Renal cortical epithelial cell (primary cell): ENCODE results near the gene CCL22. TPM values are rescaled to one million over a fixed set of nuclear protein-coding genes. Genes with fewer than 3 reads are reported as not detected.
"Not testable (repeated sequence)": the region's sequence is repeated elsewhere in the genome, so short reads cannot be mapped to it uniquely, and the experiment has no call there.

Source experiments
- DNase-seq: peaks from one replicate; pipeline ENCODE4 v3.0.0-alpha.2; 2011; ENCODE audit warnings: low read depth
- total RNA-seq: library from RNA; depleted of rRNA; stranded (reverse); fragments of >200 nt; gene quantifications from 2 replicates; pipeline ENCODE4 v1.2.3, GENCODE V29; 2014

Gene CCL22
- total RNA-seq, 1 donor from 2014 or later: not detected

DNA sequence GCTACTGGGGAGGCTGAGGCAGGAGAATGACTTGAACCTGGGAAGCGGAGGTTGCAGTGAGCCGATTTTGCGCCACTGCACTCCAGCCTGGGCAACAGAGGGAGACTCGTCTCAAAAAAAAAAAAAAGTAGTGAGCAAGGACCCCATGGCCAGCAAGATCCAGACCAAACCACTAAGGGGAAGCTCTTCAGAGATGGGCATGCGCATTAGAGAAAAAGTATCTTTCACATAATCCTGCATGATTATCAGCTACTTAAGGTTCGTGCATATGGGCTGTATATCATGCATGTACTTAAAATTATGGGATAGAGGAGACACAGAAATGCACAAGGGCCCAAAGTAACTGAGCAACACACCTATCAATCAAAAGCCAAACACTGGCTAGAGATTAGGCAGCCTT is 10.7 kb upstream of the CCL22 start:
- no peak for DNase-seq

DNA sequence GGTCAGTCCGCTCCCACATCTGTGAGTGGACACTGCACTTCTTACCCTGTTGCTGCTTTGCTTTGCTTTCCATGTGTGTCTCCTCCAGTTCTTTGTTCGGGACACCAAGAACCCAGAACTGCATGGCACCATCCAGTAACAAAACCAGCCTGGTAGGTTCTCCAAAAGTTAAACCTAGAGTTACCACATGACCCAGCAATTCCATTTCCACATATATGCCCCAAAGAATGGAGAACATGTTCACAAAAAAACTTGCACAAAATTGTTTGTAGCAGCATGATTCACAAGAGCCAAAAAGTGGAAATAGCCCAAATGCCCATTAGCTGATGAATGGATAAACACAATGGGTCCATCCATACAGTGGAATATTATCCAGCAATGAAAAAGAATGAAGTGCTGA is 10.3 kb upstream of the CCL22 start:
- DNase-seq: no peak

DNA sequence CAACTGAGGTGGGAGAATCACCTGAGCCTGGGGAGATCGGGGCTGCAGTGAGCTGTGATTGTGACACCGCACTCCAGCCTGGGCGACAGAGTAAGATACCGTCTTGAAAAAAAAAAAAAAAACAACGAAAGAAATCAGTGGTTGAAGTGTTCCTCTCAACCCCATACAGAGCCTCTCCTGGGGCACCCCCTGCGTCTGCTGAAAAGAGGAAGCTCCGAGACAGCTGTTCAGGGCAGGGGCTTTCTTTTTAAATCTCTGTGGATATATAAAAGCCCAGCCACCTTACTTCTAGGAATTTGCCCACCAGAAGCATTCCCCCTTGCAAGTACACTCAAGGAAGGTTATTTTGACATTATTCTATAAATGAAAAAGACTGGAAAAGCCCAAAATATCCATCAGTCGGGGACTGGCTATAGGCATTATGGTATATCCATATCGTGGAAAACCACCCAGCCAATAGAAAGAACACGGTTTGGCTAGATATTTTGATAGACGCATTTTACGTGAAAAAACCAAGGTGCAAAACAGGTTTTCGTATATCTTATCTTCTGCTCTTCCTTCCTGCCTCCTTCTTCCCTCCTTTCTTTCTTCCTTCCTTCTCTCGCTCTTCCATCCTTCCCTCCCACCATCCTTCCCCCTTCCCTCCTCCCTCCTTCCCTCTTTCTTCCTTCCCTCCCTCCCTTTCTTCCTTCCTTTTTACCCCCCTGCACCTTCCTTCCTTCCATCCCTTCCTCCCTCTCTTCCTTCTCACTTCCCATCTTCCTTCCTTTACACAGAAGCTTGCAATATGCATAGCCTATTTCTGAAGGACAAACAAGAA is 9.2 kb upstream of the CCL22 start:
- DNase-seq: no peak

DNA sequence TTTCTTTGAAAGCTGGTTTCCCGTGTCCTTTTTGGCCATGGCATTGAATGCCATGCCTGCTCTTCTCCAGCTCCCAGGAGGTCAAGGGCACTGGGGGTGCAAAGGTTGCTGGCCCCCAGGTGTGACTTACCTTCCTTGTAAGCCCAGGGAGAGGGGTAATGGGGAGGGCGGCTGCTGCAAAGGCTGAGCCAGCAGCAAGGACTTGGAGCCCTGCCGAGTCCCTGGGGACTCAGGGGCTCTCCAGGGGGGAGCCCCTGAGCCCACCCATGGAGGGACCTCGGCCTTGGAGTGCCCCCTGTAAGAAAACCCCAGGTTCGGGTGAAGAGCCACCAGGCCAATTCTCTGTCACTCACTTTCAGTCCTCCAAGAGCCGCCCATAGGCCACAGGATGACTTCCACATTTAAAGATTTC is 5.9 kb upstream of the CCL22 start:
- no peak for DNase-seq

DNA sequence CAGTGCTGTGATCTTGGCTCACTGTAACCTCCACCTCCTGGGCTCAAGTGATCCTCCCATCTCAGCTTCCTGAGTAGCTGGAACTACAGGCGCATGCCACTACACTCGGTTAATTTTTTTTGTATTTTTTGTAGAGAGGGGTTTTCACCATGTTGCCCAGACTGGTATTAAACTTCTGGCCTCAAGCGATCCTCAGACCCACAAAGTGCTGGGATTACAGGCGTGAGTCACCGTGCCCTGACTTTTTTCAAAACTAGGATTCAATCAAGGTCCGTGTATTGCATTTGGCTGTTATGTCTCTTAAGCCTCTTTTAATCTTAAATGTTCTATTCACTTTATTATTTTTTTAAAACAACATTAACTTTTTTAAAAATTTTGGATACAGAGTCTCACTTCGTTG is 4.3 kb upstream of the CCL22 start:
- DNase-seq: no peak

DNA sequence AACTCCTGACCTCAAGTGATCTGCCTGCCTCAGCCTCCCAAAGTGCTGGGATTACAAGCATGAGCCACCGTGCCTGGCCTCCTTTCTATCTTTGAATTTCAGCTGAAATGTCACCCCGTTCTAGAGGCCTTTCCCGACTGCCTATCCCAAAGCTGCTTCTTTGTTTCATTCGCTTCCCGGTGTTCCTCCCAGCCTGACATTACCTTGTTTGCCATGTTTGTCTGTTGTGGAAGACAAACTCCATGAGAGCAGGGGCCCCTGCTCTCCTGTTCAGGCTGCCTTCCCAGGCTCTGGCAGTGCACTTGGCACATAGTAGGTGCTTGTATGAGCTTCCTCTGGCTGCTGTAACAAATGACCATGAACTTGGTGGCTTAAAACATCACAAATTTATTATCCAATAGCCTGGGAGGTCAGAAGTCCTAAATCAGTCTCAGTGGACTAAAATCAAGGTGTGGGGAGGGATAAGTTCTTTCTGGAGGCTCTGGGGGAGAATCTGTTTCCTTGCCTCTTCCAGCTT is 2.6 kb upstream of the CCL22 start:
- DNase-seq: no peak

DNA sequence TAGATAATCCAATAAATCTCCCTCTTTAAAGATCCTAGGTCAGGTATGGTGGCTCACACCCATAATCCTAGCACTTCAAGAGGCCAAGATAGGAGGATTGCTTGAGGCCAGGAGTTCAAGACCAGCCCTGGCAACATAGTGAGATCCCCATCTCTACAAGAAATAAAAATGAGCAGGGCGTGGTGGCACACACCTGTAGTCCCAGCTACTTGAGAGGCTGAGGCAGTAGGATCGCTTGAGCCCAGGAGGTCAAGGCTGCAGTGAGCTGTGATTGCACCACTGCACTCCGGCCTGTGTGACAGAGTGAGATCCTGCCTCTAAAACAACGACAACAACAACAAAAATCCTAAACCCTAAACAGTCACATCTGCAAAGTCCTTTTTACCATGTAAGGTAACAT is 2.0 kb upstream of the CCL22 start:
- DNase-seq: no peak

DNA sequence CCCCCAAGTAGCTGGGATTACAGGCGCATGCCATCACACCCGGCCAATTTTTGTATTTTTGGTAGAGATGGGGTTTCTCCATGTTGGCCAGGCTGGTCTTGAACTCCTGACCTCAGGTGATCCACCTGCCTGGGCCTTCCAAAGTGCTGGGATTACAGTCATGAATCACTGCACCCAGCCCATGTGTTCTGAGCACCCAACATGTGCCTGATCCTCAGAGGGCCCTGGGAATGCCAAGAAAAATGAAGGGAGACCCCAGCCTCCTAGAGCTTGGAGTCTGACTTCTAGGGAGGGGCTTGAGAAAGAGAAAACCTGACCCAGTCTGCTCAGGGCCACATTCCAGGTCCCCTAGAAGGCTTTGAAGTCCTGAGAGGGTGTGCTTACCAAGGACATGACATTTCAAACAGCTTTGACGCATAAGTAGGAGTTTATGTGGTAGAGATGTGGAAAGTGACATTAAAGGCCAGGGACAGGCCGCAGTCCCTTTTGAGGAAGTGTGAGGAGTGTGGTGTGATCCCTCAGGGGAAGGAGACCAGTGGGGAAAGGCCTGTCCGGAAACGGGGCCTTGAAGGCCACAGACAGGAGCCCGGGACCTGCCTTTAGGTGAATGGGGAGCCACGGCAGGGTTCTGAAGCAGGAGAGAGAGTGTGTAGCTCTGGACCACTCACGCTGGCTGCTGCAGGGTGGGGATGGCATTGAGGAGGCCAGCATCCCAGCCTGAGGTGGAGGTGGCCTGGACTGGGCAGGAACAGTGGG is 1.1 kb upstream of the CCL22 start:
- no peak for DNase-seq

DNA sequence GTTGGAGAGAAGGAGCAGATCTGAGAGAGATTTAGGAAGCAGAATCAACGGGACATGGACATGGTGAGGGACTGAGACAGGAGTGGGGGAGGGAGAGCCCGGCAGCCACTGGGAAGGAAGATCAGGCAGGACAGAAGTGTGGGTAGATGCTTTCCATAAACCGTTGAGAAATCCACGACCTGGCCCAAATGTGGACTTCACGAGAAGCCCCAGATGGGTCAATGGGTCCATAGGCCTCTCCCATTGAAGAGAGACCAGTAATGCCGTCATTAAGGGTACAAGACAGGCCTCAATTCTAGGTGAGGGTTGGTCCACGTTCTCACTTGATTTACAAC is 530 bp upstream of the CCL22 start:
- DNase-seq: no peak

DNA sequence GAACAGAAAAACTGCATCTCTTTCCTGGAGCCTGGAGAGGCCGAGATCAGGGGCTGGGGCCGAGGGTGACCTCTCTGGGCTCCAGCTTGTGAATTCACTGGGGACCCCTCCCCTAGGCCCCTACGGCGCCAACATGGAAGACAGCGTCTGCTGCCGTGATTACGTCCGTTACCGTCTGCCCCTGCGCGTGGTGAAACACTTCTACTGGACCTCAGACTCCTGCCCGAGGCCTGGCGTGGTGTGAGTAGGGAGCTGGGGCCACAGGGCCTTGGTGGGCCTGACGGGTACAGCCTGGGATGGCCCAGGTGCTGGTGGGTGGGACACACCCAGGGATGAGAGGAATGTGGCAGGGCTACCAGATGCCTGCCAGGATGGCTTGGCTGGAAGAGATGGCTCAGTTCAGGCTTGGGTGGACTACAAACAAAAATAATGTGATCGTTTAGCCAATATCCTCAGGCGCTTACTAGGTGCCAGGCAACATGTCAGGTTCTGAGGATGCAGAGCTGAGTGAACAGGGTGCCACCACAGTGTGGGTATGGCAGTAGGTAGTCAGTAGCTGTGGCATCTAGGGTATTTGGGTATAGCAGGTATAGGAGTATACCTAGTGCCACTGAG is 1.8 kb downstream of the CCL22 start:
- DNase-seq: no peak

DNA sequence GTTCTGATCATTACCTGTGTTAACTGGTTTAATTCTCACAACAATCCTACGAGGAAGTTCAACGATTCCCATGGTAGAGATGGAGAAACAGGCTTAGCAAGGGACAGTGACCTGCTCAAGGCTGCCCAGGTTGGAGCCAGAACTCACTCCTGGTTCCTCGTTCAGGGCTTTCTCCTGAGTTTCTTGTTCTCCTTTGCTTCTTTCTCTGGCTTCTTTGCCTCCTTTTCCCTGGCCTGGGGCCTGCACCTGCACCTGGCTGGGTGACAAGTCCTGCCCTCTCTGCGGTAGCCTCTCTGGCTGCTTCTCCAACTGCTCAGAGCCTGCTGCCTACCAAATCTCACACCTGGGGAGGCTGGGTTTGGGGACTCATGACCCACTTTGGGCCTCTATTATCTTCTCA is 2.8 kb downstream of the CCL22 start:
- DNase-seq: no peak

DNA sequence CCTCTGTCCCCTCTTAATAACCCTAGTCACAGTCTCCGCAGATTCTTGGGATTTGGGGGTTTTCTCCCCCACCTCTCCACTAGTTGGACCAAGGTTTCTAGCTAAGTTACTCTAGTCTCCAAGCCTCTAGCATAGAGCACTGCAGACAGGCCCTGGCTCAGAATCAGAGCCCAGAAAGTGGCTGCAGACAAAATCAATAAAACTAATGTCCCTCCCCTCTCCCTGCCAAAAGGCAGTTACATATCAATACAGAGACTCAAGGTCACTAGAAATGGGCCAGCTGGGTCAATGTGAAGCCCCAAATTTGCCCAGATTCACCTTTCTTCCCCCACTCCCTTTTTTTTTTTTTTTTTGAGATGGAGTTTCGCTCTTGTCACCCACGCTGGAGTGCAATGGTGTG is 5.6 kb downstream of the CCL22 start:
- DNase-seq: no peak

DNA sequence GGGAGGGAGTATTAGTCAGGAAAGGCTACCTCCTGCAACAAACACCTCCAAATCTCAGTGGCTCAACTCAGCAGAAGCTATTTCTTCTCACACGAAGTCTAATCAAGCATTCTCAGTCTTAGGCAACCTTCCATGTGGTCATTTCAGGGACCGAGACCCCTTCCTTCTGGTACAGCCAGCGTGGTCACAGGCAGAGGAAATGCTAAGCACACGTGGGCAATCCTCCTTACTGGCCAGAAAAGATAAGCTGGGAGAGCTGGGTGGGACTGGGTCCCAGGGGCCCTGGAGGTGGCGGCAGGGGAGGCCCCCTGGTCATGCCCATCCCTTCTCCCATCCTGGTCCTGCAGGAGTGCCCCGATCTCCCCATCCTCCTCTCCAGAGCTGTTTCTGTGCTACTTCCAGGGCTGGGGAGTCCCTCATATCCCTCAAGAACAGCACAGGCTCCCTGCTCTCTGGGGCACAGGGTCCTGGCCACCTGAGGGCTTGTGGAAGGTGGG is 8.0 kb downstream of the CCL22 start:
- DNase-seq: no peak

DNA sequence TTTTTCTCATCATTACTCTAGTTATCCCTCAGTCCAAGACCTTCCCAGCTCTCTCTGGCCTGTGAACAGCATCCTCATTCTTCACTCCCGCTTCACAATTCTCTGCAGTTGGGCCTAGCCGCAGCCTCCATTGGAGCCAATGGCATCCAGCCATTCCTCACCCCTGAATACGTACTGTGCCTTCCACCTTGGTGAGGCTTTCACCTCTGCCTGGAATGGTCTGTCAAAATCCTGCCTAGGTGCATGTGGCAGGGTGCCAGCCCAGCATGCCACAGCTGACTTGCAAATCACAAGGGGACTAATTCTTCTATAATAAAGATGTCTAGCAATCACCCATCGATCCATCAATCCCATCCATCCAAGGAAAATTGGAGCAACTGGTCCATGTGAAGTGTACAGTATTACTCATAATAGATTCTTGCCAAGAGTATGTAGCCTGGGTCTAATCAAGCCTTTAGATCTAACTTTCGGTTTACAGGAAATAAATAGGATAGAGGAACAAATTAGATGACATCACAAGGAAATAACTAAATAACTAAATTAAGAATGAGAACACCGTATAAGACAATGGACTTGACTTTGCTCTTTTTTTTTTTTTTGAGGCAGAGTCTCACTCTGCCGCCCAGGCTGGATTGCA is 8.7 kb downstream of the CCL22 start:
- peak; percentile 64 for DNase-seq

DNA sequence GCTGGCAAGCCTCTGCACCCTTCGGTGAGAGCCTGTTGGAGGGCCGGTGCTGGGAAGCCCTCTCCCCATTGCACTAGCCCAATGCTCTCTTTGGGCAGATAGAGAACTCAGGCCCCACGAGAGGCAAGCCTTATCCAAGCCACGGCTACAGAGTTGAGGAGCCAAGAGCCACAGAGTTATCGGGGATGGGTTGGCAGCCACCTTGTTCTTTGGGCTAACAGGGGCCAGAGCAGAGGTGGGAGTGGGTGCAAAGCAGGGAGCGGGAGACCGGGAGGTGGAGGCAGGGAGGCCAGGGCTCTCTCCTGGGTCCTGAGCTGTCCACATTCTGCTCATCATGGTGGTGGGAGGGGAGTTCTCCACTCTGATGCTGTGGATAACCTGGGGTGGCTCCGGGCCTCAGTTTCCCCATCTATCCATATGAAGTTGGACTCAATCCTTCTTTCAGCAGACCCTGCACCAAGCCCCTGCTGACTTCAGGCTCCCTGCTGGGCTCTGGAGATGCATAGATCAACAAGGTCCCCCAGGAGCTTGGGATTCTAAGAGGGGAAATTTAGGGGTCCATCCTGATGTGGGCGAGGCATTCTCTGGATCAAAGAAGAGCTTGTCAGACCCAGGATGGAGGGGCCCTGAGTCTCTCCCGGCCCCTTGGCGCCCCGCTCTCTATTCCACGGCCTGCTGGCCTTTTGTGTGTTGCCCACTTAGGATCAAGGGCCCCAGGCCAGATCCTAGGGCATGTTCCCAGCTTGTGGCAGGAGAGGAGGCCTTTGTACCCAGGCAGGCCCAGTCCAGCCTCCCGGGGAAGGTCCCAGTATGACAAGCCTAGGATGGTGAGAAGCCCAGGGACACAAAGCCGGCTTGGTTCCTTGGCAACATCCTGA is 13.2 kb downstream of the CCL22 start:
- peak; percentile 80 for DNase-seq

DNA sequence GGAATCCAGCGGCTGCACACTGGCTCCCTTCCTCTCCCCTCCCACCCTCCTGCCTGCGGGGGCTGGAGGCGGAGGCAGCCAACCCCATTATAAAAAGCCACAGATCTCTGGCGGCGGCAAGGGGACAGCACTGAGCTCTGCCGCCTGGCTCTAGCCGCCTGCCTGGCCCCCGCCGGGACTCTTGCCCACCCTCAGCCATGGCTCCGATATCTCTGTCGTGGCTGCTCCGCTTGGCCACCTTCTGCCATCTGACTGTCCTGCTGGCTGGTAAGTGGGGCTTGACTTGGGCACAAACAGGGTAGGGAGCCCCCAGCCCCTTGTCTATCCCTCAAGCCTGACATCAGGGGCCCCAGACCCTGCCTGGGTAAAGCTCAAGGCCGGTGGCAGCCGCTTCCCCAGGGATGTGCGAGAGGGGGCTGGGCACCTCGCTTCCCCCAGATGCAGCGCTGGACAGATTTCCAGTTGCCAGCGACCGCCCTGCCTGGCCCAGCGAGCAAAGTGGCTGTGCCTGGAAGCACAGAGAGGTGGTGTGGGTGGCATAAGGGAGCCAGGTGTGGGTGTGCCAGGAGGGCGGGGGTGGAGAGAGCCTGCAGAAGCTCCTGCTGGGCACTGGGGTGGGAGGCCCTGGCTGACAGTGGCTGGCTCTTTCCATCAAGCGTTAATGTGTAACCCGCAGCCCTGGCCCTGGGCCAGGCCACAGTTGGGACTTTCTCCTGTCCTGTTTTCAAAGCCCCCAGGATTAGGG is 14.0 kb downstream of the CCL22 start, which contains the start of gene CX3CL1:
CX3CL1 (plus strand) TSS at position 119 of the 745 bp plus-strand sequence; CDS start at position 198, 79 bp downstream.
- no peak for DNase-seq

DNA sequence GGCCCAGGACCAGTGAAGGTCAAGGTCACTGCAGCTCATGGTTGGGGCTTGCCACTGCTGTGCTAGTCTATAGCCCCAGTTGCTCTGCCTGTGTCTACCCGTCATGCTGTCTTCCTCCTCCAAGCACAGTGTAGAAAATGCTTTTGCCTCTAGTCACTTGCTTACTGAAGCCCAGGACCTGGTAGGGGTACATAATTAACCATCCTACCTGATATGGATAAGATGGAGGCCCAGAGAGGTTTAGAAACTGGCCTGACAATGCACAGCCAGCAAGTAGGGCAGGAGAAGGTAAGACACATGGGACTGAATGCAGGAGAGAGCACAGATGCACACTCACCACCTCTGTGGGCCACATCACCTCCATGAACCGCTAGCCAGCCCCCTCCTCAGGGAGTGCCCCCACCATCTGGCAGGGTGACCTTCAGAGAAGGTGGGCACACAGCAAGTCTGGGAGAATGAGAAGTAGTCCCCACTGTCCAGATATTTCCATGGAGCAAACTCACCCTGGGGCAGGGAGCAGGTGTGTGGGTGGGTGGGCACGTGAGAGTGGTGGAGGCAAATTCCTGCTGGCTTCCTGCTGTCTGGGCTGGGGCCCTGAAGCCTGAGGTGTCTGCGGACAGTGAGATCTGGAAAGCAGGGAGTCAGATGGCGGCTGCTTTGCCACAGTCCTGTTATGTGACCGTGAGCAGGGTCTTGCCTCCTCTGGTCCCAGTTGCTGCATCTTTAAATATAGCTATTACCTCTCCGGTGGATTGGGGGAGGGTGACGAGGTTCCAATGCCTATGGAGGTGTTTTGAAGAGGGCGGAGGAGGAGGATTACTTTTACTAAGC is 14.7 kb downstream of the CCL22 start:
- peak; percentile 73 for DNase-seq

DNA sequence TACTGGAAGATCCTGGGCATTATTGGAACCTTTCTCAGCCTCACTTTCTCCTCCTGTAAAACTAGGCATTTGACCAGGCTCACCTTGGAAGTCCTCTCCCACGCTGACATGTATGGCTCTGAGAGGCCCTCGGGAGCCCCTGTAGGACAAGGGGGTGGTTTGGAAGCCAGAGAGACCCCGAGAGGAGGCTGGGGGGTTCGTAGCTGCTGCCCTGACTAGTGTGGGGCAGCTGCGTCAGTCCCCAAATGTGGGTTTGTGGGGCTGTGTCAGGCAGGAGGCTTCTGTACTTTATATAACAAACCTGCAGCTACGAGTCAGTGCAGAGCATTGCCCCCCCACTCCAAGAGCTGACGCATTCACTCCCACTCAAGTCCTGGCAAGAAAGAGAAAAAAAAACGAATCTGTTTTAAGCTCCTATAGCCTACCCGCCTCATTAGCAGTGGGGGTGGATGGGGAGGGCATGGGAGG is 15.5 kb downstream of the CCL22 start:
- DNase-seq: peak; percentile 74

DNA sequence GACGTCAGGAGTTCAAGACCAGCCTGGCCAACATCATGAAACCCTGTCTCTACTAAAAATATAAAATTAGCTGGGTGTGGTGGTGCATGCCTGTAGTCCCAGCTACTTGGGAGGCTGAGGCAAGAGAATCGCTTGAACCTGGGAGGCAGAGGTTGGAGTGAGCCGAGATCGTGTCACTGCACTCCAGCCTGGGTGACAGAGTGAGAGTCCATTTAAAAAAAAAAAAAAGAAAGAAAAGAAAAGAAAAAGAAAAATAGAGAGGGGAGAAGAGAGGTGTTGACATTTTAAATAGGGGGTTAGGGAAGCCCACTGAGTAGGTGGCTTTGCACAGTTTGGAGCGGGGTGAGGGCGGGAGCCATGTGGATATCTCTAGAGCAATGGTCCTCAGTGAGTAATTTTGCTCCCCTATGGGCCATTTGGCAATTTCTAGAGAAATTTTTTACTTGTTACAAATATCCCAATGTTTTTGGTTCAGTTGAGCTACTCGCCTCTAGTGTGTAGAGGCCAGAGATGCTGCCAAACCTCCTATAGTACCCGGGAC is 16.4 kb downstream of the CCL22 start:
- DNase-seq: not testable (repeated sequence)
